MM.1S (cell line): ENCODE measurements around the gene DNAJA1.

Experiments
- DNase-seq: peaks from one replicate; pipeline ENCODE4 v3.0.0-alpha.2; 2015
- H2AFZ ChIP-seq: fragments of 300-600 bp; sonication (generic); 2 replicates; pipeline ENCODE4 v1.6.0; 2016; ENCODE audit warnings: antibody characterized with exemption, low read length
- H3F3A ChIP-seq: fragments of 300-600 bp; sonication (generic); 2 replicates; pipeline ENCODE4 v1.6.1; 2016; ENCODE audit warnings: mild to moderate bottlenecking, antibody characterized with exemption, low read length, moderate library complexity, mixed read lengths; ENCODE audit not compliant: insufficient read depth
- H3K27ac ChIP-seq: fragments of 300-600 bp; sonication (generic); 2 replicates; pipeline ENCODE4 v1.5.1; 2016; ENCODE audit warnings: mild to moderate bottlenecking, low read length
- H3K27me3 ChIP-seq: fragments of 300-600 bp; sonication (generic); replicated peaks from 2 replicates; pipeline ENCODE4 v1.6.0; 2016; ENCODE audit warnings: low read length; ENCODE audit not compliant: insufficient read depth
- H3K36me3 ChIP-seq: fragments of 300-600 bp; sonication (generic); replicated peaks from 2 replicates; pipeline ENCODE4 v1.6.1; 2016; ENCODE audit warnings: mild to moderate bottlenecking, low read length, mixed read lengths; ENCODE audit not compliant: insufficient read depth
- H3K4me1 ChIP-seq: fragments of 300-600 bp; sonication (generic); 2 replicates; pipeline ENCODE4 v1.6.1; 2016; ENCODE audit warnings: low read length, mixed read lengths
- H3K4me2 ChIP-seq: fragments of 300-600 bp; sonication (generic); 2 replicates; pipeline ENCODE4 v1.6.0; 2016; ENCODE audit warnings: low read depth, low read length
- H3K4me3 ChIP-seq: fragments of 300-600 bp; sonication (generic); 2 replicates; pipeline ENCODE4 v1.5.1; 2016; ENCODE audit warnings: low read length, mixed read lengths
- H3K79me2 ChIP-seq: fragments of 300-600 bp; sonication (generic); 2 replicates; pipeline ENCODE4 v1.6.1; 2016; ENCODE audit warnings: mixed run types, low read length, mixed read lengths
- H3K9ac ChIP-seq: fragments of 300-600 bp; sonication (generic); 2 replicates; pipeline ENCODE4 v1.6.1; 2016; ENCODE audit warnings: low read length, mixed read lengths
- H3K9me2 ChIP-seq: fragments of 300-600 bp; sonication (generic); replicated peaks from 2 replicates; pipeline ENCODE4 v1.6.1; 2016; ENCODE audit warnings: mild to moderate bottlenecking, low read length, mixed read lengths; ENCODE audit not compliant: insufficient read depth
- H3K9me3 ChIP-seq: fragments of 300-600 bp; sonication (generic); replicated peaks from 2 replicates; pipeline ENCODE4 v1.6.1; 2016; ENCODE audit warnings: mild to moderate bottlenecking, low read length, mixed read lengths; ENCODE audit not compliant: insufficient read depth
- H4K20me1 ChIP-seq: fragments of 300-600 bp; sonication (generic); 2 replicates; pipeline ENCODE4 v1.6.1; 2016; ENCODE audit warnings: mild to moderate bottlenecking, low read length, moderate library complexity, mixed read lengths; ENCODE audit not compliant: insufficient read depth
- EZH2 ChIP-seq: fragments of 300-600 bp; sonication (generic); optimal IDR thresholded peaks from 2 replicates; pipeline ENCODE3; 2017; ENCODE audit warnings: low read depth, mild to moderate bottlenecking, antibody characterized with exemption, low read length, mixed read lengths
- EZH2phosphoT487 ChIP-seq: fragments of 300-600 bp; sonication (generic); IDR thresholded peaks from 2 replicates; pipeline ENCODE4 v1.6.1; 2018; ENCODE audit warnings: antibody characterized with exemption, low read length
- TF ChIP-seq, protein P1 (sequence below): fragments of 300-600 bp; sonication (generic); IDR thresholded peaks from 2 replicates; pipeline ENCODE4 v1.5.1; 2016; ENCODE audit warnings: antibody characterized with exemption, low read length, mixed read lengths

DNAJA1 gene

DNA sequence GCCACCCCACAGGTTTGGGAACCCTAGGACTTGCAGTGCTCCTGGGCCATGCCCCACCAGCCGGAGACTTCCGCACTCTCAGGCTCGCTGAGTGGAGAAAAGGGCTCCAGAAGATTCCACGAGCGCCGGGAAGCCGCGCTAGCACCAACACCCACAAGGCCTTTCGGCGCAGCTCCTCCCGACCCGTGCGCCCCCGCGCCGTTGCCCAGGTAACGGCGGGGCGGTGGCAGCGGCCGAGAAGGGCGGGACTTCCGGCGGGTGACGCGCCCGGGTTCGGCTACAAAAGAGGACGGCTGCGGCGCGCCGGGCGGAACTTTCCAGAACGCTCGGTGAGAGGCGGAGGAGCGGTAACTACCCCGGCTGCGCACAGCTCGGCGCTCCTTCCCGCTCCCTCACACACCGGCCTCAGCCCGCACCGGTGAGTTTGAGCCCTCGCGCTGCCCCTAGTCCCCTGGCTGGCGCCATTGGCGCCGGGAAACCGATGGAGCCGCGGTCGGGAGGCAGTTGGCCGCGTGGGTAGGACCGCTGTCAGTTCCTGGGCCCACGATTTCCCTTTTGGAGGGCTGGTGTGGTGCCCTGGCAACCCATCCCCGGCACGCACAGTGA is at the start of gene DNAJA1:
Gene DNAJA1, plus strand, starts transcription at position 308 of the 606 bp plus-strand sequence. CDS start 1,212 bp downstream, outside the sequence.
- H3K27me3 ChIP-seq = no peaks in the 10 kb centered on the region
- H3K4me1 ChIP-seq = peaks cover 30% of the 10 kb centered on the region
- peaks cover 18% of the 10 kb centered on the region; the same call in 1 of the 2 replicates for H3K36me3 ChIP-seq
- H3K4me2 ChIP-seq = peak within 1 kb of the TSS; percentile 90
- DNase-seq = peak; percentile 94
- H3K9me2 ChIP-seq = no peaks in the 10 kb centered on the region
- peak within 1 kb of the TSS; percentile 99 for H3K4me3 ChIP-seq
- peak within 1 kb of the TSS; percentile 93 for H3K27ac ChIP-seq
- no peak for TF ChIP-seq EZH2phosphoT487
- TF ChIP-seq EZH2 = no peak
- TF ChIP-seq, protein P1, sequence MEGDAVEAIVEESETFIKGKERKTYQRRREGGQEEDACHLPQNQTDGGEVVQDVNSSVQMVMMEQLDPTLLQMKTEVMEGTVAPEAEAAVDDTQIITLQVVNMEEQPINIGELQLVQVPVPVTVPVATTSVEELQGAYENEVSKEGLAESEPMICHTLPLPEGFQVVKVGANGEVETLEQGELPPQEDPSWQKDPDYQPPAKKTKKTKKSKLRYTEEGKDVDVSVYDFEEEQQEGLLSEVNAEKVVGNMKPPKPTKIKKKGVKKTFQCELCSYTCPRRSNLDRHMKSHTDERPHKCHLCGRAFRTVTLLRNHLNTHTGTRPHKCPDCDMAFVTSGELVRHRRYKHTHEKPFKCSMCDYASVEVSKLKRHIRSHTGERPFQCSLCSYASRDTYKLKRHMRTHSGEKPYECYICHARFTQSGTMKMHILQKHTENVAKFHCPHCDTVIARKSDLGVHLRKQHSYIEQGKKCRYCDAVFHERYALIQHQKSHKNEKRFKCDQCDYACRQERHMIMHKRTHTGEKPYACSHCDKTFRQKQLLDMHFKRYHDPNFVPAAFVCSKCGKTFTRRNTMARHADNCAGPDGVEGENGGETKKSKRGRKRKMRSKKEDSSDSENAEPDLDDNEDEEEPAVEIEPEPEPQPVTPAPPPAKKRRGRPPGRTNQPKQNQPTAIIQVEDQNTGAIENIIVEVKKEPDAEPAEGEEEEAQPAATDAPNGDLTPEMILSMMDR = no peak
- peaks cover 36% of the 10 kb centered on the region for H4K20me1 ChIP-seq
- H3K9ac ChIP-seq = peak within 1 kb of the TSS; percentile 98
- H3K9me3 ChIP-seq = no peaks in the 10 kb centered on the region
- H3K79me2 ChIP-seq = peaks cover 81% of the 10 kb centered on the region
- no peaks in the 10 kb centered on the region for H3F3A ChIP-seq
- peak within 1 kb of the TSS; percentile 79 for H2AFZ ChIP-seq

DNA sequence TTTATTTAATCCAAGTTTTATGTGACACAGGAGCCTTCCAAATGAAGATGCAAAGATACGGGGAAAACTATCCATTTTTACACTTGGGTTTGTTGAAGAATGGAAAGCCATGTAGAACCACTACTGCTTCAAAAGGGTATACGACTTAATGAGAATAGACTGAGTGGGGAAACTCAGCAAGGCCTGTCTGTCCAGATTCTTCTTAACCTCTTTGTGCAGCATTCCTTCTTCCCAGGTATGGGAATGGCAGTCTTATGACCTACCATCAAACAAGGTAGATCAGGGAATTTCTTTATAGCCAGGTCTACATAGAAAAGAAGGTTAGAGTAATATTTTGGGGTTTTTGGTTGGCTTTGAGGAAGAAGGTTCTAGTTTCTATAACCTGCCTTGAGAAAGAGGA is 47.0 kb upstream of the DNAJA1 start:
- H3K4me3 ChIP-seq = no peak overlapping the region
- no peak overlapping the region for H3K27ac ChIP-seq
- no peak overlapping the region for H3K9ac ChIP-seq
- H2AFZ ChIP-seq = no peak overlapping the region
- H3K36me3 ChIP-seq = peaks cover 8% of the 10 kb centered on the region; the same call in 1 of the 2 replicates
- H4K20me1 ChIP-seq = no peaks in the 10 kb centered on the region
- H3F3A ChIP-seq = no peaks in the 10 kb centered on the region
- no peaks in the 10 kb centered on the region for H3K27me3 ChIP-seq
- no peak overlapping the region for H3K4me2 ChIP-seq
- H3K9me2 ChIP-seq = no peaks in the 10 kb centered on the region
- H3K79me2 ChIP-seq = no peaks in the 10 kb centered on the region
- H3K4me1 ChIP-seq = no peaks in the 10 kb centered on the region
- TF ChIP-seq, protein P1 = no peak
- TF ChIP-seq EZH2phosphoT487 = no peak
- TF ChIP-seq EZH2 = no peak
- DNase-seq = no peak
- no peaks in the 10 kb centered on the region for H3K9me3 ChIP-seq

DNA sequence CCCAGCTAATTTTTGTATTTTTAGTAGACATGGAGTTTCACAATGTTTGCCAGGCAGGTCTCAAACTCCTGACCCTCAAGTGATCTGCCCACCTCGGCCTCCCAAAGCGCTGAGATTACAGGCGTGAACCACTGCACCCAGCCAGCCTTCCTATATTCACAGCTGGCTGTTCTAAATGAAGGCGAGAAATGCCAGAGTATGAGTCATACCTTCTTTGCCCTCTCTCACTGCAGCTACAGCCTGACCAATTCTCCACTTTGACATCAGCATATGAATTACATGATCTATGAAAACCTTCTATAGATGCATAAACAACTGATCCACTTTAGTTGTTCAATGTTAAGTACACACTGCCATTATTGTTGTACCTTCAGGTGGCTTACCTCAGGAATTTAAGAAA is 38.1 kb upstream of the DNAJA1 start:
- Histone ChIP-seq H3K4me1 (no peaks in the 10 kb centered on the region), H3K9me2 (no peaks in the 10 kb centered on the region), H3F3A (no peaks in the 10 kb centered on the region), H4K20me1 (no peaks in the 10 kb centered on the region), H3K4me2 (no peak overlapping the region), H3K9ac (no peak overlapping the region), H3K27me3 (no peaks in the 10 kb centered on the region), H3K4me3 (no peak overlapping the region), H3K27ac (no peak overlapping the region), H3K36me3 (peaks cover 5% of the 10 kb centered on the region; the same call in 1 of the 2 replicates), H2AFZ (no peak overlapping the region), H3K79me2 (peaks cover 23% of the 10 kb centered on the region), H3K9me3 (no peaks in the 10 kb centered on the region)
- DNase-seq = no peak
- TF ChIP-seq EZH2phosphoT487 (no peak), EZH2 (no peak)
- TF ChIP-seq, protein P1 = no peak
